HG03039 (cell line): ENCODE data around the gene ATP8B4.
"Not testable (repeated sequence)": the region's sequence is repeated elsewhere in the genome, so short reads cannot be mapped to it uniquely, and the experiment has no call there.

Experiments used
- ATAC-seq: cut with Tn5 transposase; IDR thresholded peaks from one replicate; pipeline ENCODE4 v1.9.1; 2021; ENCODE audit warnings: mild to moderate bottlenecking, moderate library complexity; ENCODE audit not compliant: unreplicated experiment

Gene ATP8B4

DNA sequence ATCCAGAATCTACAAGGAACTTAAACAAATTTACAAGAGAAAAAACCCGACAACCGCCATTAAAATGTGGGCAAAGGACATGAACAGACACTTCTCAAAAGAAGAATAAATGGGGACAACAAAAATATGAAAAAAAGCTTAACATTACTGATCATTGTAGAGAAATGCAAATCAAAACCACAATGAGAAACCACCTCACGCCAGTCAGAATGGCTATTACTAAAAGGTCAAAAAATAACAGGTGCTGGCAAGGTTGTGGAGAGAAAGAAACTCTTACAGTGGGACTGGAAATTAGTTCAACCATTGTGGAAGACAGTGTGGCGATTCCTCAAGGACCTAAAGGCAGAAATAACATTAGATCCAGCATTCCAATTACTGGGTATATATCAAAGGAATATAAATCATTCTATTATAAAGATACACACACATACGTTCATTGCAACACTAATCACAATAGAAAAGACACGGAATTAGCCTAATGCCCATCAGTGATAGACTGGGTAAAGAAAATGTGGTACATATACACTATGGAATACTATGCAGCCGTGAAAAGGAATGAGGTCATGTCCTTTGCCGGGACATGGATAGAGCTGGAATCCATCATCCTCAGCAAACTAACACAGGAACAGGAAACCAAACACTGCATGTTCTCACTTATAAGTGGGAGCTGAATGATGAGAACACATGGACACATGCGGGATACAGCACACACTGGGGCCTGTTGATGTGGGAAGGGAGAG lies 155.8 kb downstream of the ATP8B4 start:
- ATAC-seq: not testable (repeated sequence)

DNA sequence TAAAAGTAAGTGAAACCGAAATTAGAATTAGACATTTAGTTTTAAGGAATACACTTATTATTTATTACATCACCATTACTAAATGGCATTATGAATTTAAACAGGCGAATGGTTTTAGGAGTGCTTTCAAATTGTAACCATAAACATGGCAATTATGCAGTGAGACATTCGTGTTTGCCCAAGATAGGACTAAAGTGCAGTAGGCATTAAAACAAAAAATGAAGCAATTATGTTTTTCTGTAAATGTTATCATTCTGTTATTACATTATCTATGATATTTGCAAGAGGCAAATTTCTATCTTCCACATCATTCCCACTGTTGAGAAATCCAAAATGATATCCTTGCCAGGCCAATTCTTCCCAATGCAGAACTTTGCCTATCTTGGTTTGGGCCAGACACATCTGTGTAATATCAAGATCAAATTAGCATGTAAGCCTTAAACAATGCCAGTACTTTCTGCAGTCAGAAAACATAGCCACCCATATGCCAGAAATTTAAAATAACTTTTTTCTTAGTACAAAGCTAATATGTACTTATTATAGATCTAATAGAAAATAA lies 156.9 kb downstream of the ATP8B4 start:
- ATAC-seq: no peak

DNA sequence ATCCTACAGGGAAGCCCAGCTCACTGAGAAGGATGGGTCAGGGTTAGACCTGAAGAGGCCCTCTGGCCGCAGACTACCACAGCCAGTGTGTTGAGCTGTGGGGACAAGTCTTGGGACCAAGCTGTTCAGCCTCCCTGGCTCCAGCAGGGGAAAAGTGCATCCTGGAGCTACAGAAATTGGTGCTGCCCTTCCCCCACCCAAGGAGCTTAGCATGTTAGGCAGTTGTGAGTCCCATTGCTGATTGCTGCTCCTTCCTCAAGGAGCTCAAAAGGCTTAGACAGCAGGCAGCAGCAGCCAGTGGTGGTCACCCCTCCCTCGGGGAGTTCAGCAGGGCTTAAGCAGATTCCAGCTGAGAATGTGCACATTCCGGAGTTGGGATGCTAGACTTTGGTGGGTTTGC lies 165.6 kb downstream of the ATP8B4 start:
- no peak for ATAC-seq

DNA sequence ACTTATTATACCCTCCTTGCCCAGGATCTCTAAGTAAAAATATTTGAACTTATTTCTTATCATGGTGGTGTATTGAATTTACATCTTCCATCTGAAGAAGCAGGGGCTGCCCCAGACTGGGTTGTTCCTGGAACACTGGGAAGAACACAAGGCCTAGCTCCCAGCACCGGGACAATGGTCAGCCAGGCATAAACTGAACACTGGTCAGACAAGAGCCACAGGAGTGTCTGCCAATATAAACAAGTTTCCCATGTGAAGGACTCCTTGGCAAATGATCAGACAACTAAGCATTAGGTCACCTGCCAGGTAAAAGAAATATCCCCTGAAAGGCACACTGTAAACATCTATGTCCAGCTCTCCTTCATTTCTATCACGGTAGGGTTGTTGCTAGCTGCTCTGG lies 172.4 kb downstream of the ATP8B4 start:
- ATAC-seq: no peak

DNA sequence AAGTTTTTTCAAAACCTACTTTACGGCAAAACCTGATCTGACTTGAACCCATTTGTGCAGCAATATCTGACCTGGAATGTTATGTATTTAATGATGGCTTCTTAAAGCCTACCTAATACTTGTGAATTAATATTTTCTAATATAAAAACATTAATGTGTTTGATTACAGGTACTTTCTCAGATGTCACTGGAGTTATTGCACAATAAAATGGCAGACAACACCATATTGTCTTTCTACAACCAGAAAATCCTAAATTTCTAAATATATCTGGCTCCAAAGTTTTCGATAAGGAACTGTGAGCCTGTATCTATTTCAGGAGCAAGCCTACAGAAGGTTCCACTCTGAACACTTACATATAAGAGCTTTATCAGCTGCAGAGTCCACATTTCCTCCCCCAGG lies 184.5 kb downstream of the ATP8B4 start:
- ATAC-seq: no peak

DNA sequence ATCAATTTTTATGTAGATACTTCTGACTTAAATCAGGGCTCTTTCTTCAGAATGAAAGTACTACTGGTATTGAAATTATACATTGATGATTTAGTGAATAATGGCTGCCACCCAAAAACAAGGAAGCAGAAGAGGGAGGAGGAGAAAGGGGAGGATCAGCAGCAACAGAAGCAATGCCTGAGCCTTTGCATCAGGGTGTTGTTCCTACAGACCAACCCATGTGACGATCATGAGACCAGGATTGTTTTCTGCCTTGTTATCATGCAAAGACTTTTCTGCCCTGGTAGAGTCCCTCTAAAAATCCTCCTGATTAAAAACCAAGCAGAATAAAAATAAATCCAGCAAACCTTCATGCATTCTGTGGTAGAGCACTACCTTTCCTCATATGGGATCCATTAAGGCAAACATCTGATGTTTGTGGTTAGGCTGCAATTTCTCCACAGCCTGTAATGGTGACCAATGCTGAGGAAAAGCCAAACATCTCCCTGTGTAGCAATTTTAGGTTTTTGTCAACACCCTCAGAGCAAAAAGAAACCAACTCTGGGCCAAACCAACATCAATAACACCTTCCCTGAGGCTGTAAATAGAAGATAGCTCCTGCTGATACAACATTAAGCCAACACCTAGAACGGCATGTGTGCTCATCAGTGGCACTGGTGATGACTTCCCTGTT lies 191.7 kb downstream of the ATP8B4 start:
- no peak for ATAC-seq

DNA sequence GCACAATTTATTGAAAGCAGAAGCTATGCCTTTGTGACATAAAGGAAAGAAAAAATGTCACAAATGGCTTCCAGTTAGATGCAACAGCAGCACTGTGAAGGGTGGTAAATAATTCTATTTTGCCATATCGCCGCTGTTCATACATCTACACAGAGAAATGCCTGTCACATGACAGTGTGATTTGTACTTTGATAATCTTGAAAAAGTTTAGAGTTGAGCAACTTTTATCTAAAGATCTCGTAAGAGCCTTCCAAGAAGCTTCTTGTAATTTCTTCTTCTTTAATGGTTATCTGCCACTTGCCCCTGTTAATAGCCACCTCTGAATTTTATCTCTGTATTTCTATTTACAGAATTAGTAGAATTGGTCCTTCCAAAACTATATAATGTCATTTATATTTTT lies 192.3 kb downstream of the ATP8B4 start:
- ATAC-seq: no peak

DNA sequence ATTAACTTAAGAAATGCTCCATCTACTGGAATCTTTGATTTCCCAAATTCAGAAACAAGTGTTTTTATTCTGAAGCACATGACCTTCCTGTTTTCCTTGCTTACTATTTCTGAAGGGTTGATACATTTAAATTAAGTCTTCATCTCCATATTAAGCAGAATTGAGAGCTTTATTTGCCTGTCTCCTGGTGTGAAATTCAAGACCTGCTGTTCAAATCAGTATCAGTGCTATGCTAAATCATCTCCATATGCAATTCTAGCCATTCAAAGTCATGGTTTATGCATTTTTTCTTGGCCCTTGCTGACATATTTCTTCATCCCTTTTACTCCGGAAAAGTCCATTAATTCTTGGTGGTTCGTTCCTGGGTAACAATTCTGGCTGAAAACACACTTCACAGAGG lies 195.4 kb downstream of the ATP8B4 start:
- no peak for ATAC-seq

DNA sequence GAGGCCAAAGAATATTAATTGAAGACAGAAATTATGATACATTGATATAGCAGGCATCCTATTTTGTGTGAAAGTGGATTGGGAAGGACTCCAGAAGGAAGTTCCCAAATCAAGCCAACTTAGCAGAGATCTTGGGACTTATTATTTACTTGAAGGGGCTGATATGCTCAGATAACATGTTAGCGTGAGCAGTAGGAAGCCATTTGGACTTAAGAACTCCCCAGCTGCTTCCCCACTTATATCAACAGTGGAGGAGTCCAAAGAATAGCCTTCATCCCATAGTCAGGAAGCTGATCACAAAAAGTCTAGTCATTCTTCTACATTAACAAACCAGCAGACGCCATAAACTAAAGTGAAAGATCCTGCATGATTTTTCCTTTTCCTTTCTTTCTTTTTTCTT lies 200.0 kb downstream of the ATP8B4 start:
- ATAC-seq: no peak

DNA sequence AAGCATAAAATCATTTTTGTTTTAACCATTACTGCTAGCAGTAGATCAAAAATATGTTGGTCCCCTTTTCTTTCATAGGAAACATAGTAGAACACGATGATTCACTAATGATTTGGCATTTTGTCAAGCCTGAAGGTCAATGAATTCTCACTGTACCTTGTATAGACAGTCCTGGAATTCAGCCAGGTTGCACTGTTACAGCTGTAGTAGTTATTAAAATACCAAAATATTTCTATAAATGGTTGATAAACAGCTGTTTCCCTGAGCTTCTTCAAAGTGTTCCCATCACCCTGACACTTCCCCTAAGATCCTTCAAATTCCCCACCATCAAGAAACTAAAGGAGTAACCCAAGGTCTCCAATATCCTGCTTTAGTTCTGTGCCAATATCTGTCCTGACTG lies 200.9 kb downstream of the ATP8B4 start:
- ATAC-seq: no peak

DNA sequence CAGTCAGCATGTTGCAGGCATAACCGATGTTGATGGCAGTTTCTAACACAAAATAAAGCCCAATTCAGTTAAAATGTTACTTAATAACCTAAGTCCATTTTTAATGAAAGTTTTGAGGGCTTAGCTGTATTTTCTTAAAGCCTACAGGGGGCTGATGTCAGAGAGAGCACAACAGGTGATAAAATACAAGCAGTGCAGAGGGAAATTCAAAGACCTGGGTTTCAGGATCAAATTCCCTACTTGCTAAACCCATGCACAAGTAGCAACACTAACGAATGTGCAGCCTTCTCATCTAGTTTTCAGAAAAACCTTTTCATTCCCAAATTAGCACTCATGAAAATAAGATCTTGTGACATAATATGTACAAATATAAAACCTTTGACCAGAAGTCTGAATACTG lies 202.0 kb downstream of the ATP8B4 start:
- ATAC-seq: no peak

DNA sequence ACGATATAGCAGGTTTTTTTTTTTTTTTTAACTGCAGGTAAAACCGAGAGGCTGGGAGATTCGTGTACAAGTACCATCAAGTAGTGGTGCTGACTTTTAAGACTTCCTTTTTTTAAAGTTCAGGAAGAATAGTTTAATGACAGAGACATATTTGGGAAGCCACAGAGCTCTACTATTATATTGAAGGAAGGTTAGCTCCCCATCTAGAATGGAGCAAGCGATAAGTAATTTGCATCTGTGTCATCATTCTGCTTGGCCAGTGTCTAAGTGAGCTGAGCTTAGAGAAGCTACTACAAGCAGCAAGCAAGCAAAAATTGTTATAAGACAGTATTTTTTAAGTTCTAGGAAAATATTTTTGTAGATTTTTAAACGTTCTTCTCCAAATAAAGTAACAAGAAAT lies 203.2 kb downstream of the ATP8B4 start:
- no peak for ATAC-seq

DNA sequence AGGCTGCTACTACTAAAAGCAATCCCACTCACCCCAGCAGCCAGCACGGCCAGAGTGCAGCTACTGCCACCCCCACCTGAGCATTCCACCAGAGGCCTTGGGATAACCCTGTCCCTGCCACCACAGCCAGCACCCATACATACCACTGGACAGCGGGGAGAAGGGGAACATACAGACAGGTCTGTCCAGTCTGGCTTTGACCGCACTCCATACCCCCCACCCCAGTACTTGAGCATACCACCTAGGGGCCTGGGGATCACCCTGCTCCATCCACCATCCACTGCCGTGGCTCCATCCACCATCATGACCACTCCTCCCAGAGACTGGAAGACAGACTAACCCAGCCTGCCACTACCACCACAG lies 210.1 kb downstream of the ATP8B4 start:
- ATAC-seq: no peak

DNA sequence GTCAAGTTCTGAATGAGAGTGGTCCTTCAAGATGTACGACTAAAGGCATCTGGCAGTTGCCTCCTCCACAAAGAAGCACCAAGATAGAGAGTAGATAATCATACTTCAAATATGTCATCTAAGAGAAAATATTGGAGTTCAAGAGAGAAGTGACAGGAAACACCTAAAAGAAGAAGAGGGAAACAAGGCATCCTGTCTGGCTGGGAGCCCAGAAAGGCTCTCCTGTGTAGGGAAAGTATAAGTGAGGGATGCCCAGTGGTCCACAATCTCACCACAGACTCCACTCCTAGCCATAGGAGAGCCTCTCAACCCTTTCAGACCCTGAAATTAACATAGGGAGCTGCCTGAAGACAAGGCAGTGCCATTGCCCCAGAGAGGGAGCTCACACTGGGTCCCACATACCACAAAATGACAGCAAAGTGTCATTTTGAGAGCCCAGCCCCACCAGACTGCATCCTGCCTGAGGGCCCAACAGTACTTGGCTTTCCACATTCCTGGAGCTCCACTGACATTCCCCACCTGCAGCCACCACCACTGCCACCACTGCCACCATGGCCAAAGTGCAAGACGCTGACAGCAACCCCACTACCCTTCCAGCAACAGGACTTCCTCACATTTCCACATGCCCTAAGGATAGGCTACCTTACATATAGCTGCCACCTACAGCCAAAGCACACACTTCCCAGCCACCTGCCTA lies 210.6 kb downstream of the ATP8B4 start:
- no peak for ATAC-seq

DNA sequence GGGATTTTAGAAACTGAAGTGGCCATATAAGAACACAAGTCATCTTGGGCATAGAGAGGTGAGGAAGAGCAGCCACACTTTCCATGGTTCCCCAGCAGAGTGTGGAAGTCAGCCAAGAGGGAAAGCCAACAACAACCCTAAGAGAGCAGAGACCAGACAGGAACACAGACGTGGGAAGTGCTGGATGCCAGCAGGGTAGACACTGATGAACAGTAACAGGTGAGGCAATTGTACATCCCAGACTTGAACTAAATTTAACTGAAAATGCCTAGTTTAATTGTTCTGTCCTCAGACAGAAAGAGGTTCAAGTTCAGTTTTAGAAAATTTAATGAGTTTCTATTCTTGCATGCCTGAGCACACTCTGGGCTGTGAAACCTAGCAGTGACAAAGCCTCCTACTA lies 212.1 kb downstream of the ATP8B4 start:
- no peak for ATAC-seq

DNA sequence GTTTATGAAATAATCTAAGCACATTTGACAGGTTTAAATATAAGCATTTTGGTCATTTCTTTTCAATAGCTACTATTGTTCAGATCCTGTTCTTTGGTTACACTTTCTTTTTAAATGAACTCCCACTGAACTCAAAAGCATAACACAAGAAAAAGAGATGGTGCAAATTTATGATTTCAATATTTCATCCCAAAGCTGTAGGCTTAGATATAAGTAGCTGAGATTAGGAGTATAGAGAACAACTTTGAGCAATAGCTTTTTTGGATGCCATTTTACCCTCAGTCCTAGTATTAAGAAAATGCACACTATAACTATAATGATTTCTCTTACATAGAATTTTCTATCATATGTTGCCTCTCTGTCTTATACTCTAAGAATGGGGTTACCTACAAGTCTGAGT lies 213.8 kb downstream of the ATP8B4 start:
- ATAC-seq: no peak

DNA sequence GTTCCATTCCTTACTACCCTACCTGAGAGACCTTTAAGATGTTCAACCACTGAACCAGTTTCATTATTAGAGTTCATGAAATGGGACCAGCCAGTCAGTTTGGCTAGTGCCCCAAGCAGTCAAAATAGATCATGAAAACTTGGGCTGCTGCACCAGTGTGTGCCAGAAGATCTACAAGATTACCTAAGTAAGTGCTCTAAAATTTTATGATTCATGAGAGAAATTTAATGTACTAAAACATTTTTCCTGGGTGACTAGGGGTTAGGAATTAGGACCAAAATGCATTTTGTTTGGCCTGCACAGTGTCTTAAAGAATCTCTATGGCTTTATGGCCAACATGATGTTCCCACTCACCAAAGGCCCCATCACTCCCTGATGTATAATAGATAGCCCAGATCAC lies 214.7 kb downstream of the ATP8B4 start:
- no peak for ATAC-seq

DNA sequence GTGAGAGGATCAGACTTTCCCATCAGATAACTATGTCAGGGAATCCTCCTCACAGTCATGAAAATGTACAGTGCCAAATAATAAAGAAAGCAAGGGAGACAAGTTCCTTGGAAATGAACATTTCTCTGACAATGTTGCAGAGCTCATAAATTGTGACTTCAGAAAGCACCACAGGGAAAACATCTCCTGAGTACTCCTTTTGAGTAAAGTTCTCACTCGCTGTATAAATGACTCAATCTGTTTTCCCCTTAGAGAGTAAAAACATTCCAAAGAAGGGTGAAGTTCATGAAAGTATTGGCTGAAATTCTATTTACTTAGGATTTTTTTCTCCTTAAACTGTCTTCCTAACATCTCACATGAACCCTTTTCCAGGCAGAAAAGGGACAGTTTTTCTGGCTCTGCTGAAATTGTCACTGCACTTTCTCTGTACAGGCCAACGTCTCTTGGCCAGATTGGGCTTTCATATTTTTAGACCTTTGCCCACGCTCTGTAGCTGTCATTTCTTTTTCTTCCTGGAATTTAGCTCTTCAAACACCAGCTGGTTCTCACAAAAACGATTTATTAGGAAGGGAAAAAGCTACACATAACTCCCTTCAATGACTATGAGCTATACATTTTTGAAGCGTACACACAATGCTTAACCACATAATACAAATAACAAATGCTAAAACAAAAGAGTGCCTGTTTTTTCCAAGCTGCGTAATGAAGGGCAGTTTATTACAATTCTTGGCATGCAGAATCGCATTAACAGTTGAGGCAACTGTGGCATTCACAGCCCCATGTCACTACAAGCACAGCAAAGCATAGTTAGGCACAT lies 216.1 kb downstream of the ATP8B4 start:
- no peak for ATAC-seq

DNA sequence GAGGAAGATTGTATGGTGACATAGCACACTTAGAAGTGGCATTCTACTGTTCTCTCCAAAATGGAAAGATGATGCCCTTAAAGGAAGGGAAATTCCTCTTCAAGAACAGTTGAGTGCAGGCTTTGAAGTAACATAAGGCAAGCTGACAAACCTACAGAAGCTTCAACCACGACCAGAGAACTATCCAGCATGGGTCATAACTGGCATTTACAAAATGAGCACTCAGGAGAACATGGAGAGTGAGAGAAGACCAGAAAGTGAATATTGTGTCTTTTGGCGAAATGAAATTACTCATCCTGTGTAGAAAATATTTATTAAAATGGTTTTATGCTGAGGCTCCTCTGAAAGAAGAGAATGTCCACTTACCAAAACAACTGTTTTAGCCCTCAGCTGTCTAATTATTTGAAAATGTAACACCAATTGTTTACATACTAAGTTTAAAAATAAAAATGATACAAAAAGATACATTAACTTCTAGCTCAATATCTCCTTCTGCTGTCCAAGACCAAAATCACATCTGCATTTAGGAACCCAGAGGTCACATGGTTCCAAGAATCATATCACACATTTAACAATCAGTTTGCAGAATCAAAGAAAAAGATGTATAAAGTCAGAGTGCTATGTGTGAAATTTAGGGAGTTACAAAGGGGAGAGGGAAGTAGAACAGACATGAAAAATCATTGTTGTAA lies 216.9 kb downstream of the ATP8B4 start:
- no peak for ATAC-seq

DNA sequence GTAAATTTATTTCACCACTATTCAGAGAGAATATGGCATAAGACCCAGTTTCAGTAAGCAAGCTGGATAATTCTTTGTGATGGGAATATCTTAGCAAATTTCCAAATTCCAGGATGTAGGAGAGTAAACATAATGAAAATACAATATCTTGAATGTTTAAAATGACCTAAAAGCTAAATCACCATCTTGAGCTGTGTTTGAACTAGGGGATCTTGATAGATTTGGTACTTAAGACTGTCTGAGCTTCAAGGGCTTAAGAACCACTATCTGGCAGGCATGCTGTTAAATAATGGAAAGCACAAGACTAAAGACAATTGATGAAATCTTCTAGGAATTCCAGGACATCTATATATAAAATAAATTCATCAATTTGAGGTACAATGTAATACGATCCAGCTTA lies 217.7 kb downstream of the ATP8B4 start:
- ATAC-seq: no peak

DNA sequence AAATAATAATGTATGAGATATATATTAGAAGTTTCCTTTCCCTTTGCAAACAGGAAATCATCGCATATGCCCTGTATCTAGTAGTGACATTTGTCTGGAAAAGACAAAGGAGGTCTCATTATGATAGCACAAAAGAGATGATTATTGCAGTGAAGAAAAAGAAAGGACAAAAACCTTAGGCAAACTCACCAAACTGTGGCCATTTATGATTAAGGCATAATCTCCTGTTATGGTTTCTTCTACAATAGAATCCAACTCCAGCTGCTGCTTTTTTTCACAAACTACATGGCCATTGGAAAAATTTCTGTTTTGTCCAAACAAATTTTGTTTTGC lies 218.2 kb downstream of the ATP8B4 start:
- ATAC-seq: no peak
